NCI-H187 (cell line): ENCODE results near the gene ASCC2.

Experiments
- DNase-seq, 2 experiments: peaks; one replicate each; lab custom pipeline; 2025; lab: John Stamatoyannopoulos, UW

Gene ASCC2

DNA sequence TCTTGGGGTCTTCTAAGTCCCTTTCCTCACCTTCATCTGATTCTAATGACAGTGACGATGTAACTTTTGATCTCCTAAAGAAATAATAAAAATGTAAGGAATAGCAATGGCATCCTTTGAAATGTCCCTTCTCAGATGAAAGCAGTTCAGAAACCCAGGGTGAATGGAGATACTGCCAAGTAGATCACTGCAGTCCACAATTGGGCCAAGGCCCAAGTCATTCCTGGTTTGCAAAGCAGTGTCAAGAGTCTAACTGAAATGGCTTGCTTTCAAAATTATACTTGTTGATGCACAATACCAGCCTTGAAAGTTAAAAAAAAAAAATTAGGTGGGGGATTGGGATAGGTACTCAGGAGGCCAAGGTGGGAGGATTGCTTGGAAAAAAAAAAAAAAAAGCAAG lies 20.4 kb downstream of the ASCC2 start:
- no peak for DNase-seq

DNA sequence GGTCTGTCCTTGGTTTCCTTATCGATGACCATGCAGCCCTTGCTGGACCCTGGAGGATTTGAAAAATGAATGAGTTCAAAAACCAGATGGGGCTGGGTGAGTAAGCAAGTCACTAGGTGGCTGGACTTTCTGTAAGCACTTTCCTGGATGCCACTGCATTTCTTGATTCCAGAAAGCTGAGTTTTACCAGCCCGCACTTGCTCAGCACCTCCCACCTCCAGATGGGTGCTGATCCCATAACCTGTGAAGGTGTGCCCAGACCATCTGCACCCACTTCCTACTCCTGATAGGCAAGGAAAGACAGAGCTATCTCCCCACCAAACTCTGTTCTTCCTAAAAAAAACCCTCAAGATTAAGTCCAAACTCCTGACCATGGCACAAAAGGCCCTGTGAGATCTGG lies 21.1 kb downstream of the ASCC2 start:
- DNase-seq = no peak

- DNase-seq = no peak
These were observed 21.5 kb downstream of the ASCC2 start for GRCh38 chr22:29816539-29816938.

DNA sequence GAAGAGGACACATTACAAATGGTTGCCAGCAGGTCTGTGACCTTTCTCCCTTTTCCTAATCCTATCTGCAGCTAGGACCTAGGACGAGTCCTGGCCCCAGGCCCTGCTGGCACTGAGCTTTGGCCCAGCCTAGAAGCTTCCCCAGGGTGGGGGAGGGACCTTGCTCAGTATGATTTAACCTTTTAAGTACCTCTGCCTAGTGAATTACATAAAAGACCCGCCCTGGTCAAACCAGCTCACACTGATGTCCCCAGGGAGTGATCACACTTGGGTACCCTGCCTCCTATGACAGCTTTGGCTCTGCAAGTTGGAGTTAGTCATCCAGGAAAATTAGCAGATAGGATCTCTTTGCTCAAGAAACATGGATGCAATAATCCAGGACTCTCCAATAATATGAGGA lies 21.9 kb downstream of the ASCC2 start:
- peak in 1 of 2 experiments; percentile 35 for DNase-seq

DNA sequence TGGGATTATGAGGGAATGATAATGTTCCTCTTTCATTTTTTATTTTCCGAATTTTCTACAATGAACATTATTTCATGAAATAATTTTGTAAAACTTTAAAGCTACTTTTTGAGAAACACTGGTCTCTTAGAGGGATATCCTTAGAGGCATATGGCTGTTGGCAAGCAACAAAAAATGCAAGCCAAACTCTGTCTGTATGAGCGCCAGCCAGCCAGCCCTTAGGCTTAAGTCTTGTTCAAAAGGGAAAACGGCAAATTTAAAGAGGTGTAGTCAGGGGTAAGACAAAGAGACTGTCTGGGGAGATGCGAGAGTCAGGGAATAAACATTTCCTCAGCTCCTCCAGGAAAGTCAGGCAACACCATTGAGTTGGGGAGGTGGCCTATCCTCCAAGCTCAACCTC lies 22.5 kb downstream of the ASCC2 start:
- DNase-seq = no peak

GRCh38 chr22:29814003-29814402 lies 24.1 kb downstream of the ASCC2 start:
- no peak for DNase-seq

DNA sequence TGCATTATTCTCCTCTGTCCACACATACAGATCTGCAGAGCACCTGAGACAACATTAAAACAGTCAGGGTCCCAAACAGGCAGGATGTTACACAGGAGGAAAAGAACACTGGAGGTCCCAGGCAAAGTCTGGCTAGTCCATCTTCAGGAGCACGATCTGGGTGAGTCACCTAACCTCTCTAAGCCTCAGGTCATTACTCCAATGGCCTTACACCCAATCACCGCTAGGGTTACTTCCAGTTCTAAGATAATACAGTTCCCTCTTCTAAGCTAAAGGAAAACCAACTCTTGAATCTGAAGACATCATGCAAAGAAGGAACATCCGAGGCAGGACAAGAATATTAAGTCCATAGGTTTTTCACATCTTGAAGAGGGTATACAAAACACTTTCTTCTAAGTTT lies 24.5 kb downstream of the ASCC2 start:
- no peak for DNase-seq

DNA sequence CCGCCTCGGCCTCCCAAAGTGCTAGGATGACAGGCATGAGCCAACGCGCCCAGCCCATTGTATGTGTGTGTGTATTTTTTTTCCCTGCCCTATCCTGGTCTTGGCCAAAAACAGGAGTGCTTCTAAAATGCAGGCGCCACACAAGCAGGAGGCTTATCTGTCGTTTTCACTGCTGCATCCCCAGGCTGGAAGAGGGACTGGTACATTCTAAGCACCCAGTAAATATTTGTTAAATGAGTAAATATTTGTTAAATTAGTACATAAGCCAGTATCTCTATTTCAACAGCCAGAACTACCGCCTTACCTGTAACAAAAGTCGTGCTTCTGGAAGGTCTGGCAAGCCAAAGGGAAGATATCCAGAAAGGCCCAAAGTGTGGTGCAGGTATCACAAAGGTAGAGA lies 24.9 kb downstream of the ASCC2 start:
- no peak for DNase-seq

DNA sequence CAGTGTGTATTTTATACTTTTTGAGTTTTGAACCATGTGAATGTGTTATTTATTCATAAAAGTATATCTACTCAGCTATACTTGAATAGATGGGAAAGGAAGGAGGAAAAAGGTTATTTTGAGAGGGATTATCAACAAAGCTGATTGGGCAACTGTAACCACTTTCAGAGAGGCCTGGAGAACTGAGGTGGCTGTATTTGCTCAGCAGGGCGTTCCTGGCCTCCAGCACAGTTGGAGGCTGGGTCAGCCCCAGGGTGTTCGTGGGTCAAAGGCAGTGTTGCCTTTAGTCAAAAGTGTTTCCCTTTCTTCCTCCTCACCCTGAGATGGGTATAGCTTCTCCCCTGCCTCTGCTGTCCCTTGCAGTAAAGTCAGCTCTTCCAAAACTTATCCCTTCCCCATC lies 26.7 kb downstream of the ASCC2 start:
- no peak for DNase-seq

DNA sequence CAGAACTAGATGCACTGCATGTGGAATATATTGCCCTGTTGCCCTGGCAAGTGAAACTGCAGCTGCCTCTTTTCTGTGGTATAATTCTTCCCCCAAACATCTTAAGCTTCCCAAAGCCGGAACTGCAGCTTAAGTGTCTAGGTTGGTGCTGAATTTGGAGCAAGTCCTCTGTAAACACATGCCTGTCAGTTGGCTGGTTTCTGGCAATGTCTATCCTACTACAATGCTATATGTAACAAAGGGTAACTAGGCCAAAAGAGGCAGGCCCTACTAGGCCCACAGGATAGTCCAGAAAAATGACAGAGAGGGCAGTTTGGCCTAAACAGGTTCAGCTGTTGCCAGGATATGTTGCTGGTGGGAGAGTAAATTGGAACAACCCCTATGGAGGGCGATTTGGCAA lies 27.9 kb downstream of the ASCC2 start:
- no peak for DNase-seq

DNA sequence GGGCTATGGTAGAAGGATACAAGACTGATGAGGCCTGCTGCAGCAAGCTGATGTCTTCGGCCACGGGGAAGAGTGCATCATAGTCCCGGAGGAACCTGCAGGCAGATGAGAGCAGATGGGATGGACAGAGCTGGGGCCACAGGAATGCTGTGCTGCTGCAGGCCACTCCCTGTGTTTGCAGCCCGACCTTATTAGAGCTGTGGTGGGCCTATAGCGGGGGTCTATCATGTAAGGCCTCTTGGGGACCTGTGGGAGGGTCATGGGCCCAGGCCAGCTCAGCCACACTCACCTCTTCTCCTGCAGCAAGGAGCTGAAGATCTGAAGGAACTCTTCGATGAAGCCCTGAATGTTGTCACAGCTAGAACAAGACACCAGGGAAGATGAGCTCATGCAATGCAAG lies 31.9 kb downstream of the ASCC2 start:
- no peak for DNase-seq

DNA sequence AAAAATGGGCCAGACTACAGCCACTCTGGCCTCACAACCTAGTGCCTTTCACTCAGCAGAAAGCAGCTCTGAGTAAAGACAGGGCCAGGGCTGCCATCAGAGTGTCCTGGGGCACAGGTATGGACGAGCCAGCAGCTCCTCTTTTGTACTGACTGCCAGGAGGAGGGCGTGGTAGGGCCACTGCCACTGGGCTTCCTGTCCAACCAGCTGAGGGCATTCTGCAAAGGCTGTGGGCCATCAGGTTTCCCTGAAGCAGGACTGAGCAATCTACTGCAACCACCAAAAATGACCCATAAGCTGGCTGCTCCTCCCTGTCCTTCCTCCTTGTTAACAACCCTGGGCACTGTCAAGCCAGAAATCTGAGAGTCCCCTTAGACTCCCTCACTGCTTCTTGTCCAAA lies 33.1 kb downstream of the ASCC2 start:
- no peak for DNase-seq

GRCh38 chr22:29803190-29803589 lies 34.9 kb downstream of the ASCC2 start:
- no peak for DNase-seq

DNA sequence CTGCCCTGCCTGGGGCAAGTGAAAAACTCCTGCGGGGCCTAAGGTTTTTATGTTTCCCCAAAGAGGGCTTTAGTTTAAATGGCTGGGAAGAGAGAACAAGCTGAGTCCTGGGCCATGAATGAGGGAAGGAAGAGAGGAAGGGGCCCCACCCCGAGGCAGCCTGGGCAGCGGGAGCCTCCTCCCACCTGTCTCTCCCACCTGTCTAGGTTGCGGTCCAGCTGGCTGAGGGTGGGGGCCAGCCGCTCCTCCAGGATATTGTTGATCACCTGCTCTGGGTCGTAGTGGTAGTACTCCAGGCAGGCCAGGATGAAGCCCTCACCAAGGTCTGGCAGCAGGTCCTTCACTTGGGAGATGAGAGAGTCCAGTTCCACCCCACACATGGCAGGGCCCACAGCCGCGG lies 36.3 kb downstream of the ASCC2 start:
- no peak for DNase-seq

GRCh38 chr22:29801153-29801552 lies 36.9 kb downstream of the ASCC2 start:
- DNase-seq = no peak

- DNase-seq = no peak
These were observed 38.8 kb downstream of the ASCC2 start for GRCh38 chr22:29799217-29799680.

DNA sequence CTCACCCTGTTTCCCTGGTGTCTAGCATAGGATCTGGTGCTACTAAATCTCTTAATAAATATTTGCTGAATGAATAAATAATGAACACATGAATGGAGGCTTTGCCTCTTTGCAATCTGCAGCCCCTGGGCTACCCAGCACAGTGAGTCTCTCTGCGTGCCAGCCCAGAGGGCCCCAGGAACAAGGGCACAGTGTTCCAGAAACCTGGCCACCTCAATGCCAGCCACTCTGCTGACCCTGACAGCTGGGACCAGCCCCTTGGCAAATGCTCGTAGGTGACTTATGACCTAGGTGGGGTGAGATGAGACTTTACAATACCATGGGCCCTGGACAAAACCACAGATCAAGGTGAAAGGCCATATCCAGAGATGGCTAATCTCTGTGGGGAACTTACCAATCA lies 39.3 kb downstream of the ASCC2 start:
- no peak for DNase-seq

- no peak for DNase-seq
These were observed 39.8 kb downstream of the ASCC2 start for GRCh38 chr22:29798318-29798717.

DNA sequence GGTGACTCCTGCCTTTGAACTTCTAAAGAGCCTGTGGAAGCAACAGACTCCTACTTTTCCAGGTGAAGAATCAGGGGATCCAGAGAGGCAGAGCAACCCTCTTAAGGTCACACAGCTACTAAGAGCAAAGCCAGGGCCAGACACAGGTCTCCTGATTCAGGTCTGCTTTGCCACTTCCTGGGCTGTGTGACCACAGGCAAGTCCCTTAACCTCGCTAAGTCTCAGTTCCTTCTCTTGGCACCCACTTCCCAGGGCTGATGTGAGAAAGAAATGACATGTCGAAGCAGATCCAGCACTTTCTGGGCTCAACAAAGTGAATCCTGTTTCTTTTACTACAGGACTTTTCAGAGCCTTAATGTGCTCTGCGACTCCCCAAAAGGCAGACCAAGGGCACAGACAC lies 40.7 kb downstream of the ASCC2 start:
- no peak for DNase-seq

DNA sequence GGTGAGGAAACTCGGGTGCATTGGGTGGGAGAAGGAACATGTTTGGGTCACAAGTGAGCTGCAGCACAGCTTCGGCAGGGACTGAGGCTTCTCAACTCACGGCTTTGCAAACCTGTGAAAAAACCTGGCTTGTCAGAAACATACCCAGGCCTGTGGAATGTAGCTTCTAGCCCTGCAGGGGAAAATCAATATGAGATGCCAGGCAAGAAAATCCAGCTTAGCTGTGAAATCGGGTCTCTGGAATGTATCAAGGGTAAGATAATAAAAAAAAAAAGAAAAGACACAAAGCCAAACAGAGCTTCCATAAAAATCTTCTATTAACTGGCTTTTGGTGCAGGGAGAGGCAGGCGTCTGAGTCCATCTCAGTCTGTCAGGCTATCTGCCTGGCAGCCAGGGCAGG lies 42.4 kb downstream of the ASCC2 start:
- no peak for DNase-seq

DNA sequence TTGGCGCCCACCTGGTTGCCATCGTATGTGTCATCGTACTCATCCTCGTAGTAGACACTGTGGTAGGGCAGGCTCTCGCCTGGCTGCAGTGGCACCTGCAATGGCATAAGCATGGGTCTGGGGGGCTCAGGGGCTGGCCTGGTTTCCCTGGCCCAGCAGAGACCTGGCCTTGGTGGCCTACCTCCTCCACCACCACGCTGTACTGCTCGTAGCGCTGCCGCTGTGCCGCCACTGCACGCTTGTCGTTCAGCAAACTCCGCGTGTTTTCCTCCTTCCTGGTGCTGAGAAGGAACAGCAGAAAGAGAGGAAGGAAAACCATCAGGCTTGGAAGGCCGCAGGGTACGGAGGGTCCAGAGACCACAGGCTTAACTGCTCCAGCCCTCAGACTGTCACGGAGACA lies 44.7 kb downstream of the ASCC2 start:
- no peak for DNase-seq

DNA sequence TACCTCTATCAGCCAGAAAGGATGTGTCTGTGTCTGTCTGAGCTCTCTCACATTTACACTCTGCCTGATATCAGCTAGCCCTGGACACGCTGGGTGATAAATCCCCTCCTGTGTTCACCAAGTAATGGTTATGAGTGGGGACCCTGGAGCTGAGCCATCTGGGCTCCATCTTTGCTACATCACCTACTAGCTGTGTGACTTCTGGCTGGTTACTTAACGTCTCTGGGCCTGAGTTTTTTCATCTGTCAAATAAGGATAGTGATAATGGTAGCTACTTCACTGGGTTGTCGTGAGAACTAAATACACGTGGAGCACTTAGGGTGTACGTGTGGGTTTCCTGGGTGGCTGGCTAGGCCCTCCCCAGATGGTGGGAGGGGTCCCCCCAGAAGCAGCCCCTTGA lies 48.0 kb downstream of the ASCC2 start:
- no peak for DNase-seq

- no peak for DNase-seq
These were observed 49.5 kb downstream of the ASCC2 start for GRCh38 chr22:29788339-29789279.

- no peak for DNase-seq
These were observed 50.6 kb downstream of the ASCC2 start for GRCh38 chr22:29787371-29787980.
